Measurements from ENCODE around the gene SYTL2.

The SYTL2 gene

DNA sequence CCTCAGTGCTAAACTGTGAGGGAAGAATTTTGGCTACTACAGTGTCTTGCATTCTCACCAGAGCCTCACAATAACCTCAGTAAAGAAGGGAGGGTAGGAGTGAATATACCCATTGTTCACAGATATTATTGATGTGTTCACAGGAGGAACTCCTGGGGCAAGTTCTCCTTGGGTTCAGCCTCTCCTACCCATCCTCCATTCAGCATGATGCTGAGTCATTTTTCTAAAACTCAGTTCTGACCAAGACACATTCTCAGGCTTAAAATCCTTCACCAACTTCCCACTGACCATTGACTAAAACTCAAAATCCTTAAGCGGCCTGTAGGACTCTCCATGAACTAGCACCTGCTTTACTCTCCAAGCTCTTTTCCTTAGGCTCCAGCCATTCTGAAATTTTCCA is 48.7 kb downstream of the SYTL2 start:
- no peak for DNase-seq

DNA sequence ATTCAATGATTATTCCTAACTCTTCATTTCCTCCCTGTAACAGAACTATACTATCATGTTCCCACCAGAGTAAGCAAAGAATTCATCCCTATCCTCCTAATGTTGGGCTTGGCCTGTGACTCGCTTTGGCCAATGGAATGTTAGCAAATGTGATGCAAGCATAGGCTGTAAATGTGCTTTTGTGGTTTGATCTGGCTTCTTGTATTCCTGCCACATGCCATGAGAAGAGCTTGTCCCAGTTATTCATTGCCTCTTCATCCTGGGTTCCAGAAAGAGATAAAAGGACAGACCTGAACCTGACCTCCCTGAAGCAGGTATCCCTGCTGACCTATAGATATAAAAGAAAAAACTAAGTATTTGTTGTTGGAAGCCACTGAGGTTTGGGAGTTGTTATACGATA is 51.0 kb downstream of the SYTL2 start:
- DNase-seq = no peak

DNA sequence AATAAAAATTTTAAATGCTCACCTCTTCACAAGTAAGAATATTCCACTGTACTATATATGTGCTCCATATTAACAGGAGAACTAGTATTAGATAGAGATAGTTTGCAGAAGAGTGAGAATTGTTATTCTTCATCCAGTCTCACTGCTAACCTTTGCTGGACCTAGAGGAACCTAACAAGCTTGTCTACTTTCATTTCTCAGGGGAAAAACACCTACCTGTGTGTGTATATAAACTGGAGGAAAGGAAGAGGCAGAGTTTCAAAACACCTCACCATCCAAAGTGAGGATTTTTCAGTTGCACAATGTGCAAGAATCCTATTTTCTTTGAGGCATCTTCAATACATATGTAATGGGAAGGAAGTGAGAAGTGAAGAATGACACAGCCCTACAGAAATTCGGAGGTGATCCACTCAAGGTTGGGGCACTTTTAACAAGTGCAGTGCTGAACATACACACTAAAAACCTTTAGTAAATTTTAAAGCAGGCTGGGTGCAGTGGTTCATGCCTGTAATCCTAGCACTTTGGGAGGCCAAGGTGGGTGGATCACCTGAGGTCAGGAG is 52.4 kb downstream of the SYTL2 start:
- no peak for DNase-seq

DNA sequence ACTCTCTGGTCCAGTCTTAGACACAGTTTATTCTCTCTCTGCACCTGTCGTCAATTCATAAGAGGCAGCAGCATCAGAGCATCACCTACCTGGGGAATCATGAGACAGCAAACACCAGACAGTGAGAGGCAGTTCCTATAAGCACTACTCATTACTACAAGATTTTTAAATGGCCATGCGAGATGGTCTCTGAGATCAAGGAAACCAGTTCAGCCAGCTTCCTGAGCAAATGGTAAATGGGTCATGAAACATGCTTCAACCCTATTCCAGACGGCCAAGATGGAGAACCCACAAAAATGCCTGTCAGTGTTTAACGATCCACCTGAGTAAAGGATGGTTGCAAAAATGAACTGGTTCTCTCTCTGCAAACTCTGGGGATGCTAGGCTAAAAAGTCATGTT is 52.9 kb downstream of the SYTL2 start:
- no peak for DNase-seq

DNA sequence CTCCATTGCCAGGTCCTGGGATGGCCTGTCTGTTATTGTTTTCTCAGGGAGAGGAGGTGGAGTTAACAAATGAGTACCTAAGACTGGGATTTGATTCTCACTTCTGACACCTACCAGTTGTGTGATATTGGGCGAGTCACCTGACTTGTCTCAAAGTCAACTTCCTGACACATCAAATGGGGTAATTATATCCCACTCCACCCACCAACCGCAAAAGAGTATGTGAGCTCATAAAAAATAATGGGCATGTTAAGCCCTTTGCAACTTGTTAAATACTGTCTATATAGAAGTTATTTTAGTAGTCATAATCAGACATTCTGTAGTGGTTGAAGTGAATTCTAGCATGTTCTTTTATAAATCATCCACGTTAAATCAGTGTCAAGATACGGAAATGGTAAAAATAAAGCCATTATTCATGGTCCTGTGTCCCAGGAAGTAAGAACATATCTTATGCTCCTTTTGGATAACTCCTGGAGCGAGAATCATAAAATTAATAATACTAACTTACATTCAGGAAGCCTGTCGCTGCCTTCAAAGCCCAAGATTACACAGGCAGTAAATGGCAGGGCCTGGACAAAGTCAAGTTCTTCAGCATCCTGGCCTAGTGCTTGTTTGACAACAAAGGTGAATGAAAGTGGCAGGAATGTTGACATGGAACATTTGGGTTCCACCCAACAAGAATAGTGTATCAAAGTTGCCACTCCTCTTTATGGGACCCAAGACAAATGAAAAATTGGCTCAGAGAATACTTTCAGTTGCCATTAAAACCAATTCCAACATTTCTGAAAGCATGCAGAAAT is 54.3 kb downstream of the SYTL2 start:
- no peak for DNase-seq

DNA sequence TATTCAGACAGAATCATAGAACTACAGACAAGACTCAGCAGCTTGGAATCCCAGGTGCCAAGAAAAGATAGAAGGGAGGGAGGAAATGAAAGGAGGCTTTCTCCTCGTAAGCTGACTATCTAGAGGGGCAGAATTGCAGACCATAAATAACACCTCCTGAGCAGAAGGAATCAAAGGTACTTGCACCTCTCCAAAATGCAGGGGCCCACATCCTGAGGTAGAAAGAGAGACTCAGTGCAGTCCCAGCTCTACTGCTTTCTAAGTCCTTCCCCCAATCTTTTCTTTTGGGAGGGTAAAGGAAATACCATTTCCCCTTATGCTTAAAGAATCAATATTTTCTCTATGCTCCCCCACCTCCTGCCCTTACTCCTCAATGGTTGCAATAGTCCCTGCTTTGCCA is 55.2 kb downstream of the SYTL2 start:
- DNase-seq = no peak

DNA sequence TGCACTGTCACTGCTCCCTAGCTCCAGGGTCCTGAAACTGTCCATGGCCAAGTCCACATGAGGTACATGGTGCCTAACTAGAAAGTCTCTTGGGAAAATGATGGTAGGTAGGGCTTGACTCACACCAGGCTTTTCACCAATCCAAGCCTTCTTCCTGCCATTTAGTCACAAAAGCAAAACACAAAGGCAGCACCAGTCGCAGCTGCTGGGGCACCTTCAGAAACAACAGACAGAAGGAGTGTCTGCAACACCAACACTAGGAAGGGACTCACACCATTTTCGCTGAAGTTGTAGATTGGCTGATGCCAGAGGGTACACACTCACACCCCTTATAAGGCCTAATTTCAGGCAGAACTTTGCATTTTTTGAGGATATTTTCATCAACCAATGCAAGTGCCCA is 55.7 kb downstream of the SYTL2 start:
- DNase-seq = no peak

DNA sequence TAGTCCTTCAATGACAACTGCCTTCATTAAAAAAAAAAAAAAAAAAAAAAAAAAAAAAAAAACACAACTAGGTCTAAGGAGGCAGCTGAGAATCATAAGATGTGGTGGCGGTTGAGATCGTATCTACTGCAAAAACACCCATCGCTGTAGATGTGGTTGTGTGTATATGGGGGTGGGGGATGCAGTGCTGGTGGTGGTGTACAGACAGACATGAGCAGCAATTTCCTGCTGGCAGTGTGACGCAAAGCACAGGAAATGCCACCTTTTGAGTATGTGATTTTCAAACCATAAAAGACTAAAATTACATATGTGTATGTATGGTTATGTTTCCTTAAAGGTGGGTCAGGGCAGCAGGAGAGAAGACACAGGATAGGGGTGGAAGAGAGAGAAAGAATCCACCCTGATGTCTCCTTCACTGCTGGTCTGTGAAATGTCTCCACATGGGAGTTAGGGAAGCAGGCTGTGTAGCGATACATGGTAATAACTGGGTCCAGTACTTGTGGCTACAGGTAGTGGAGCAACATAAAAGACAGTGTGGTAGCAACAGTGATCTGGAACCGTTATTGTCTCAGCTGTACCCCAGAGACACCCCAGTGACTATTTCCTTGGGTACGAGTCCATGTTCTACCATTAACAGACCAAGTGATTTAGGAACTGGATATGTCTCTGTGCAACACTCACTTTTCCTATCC is 57.9 kb downstream of the SYTL2 start:
- no peak for DNase-seq

DNA sequence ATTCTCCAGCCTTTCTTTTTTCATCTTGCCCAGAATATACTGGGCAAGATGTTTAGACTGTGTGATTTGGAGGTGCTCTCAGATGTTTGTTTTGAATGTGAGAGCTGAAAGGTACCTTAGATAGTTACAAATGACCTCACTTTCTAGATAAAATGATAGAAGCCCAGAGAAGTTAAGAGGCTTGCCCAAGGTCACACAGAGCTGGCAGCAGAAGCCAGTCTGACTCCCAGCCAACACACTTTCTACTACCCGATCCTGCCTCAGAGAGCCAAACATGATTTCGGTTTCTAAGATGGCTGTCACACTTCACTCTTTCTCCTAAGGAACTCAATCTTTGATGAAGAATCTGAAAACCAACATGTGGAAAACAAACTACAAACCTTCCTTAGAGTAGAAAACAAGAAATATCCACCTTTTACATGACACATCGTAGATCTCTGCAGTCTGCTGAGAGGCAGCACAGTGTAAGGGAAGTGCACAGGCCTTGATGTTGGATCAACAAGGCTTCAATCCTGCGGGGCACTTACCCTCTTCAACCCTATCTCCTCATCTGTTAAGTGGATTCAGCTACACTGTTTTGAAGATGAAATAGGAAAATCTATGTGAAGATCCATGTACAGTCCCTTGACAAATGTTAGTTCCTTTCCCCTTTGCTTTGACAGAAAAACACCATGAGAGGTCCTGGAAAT is 58.6 kb downstream of the SYTL2 start:
- DNase-seq = no peak

DNA sequence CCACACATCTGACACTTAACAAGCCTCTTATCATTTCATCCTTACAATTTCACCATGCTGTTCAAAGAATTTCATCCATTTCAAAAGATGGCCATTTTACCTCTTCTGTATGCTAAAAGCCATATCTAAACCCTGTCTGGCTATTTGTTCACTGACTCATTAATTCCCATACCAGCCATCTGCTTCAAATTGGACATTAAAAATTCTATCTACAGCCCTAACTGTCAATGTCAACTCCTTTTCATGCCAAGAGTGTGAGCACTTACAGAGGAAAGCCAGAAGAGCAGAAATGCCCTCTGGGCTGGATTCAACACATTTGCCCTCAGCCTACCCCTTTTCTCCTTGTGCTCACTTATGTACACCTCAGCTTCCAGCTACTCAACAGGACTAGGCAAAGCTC is 59.2 kb downstream of the SYTL2 start:
- DNase-seq = no peak

DNA sequence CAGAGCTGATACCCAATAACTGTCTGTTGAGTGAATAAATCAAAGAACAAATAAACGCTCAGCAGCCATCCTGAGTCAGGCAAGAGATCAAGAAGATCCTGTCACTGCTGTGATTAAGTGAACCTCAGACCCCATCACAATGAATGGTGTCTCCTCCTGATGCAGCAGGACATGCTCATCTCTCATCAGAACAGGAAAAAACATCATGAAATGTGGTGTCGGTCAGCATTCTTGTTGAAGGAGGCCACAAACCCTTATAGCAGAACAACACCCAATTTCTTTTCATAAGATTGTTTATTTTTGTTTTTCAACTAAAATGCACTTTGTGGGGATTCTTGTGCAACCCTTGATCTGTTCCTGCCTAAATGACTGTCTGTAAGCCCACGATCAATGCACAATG is 60.3 kb downstream of the SYTL2 start:
- no peak for DNase-seq

DNA sequence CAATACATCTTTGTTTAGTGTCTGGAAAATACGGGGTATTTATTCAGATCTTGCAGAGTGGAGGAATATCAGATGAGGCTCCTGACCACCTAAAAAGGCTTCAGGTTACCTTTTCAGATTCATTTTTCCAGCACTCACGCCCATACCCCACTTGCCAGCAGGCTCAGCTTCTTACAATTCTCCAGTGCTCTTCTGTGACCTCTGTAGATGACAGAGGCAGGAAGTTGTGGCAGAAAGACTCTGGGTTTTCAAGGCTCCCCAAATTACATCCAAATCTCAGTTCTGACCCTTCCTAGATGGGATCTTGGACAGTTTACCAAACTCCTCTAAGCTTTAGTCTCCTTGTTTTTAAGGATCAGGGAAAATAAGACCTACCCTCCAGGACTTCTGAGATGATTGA is 61.1 kb downstream of the SYTL2 start:
- no peak for DNase-seq

DNA sequence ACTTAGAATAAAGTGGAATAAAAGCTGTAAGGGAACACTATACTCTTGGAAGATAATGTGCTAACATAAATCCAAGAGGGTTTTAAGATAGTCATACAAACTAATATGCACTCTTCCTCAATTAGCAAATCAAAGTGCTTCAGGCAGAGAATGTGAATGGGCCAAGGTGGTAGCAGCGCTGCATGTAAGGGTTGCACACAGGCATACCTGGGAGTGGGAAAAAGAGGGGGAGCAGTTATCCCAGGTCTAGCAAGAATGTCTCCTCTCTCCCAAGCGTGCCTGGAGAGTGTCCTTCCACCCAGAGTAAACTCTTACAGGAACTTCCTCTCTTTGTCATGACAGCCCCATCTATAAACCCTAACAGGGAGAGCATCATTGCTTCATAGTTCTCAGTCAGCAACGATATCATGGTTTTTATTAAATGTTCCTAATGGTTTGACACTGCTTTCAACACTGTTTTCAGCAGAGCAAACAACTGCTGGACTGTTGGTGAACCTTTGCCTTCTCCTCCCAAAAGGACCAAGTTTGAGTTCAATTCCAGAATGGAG is 61.6 kb downstream of the SYTL2 start:
- DNase-seq = no peak

DNA sequence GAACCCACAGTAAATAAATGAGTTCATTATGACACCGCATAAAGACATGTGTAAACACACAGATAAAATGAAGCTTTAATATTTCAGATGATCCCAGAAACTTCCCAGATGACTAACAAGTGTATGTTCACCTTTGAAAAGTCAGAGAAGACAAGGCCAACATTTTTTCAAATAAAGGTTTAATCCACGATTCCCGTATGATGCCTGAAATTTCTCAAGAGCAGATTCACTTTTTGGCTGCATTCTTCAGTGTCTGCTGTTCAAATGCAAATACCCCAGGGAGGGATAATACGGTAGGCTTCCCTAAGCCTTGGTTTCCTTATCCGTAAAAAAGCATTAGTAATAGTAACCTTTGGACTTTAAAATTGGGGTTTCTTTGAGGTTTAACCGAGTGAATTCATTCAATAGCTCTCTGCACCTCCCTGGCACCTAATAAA is 62.5 kb downstream of the SYTL2 start:
- DNase-seq = no peak

DNA sequence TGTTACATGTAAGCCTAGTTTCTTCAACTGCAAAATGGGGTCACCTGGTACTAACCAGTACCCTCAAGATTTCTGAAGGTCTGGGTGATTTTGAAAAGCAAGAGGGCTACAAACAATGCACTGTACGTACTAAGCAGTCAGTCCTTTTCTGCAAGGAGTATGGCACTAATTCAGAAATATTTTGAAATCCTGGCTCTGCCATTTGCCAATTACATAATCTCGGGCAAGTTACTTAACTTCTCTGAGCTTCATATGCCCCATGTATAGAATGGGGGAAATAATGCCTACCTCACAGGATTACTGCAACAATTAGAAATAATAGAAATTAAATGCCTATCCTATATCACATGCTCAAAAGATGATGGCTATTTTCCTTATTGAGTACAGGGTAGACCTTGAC is 64.3 kb downstream of the SYTL2 start:
- no peak for DNase-seq

DNA sequence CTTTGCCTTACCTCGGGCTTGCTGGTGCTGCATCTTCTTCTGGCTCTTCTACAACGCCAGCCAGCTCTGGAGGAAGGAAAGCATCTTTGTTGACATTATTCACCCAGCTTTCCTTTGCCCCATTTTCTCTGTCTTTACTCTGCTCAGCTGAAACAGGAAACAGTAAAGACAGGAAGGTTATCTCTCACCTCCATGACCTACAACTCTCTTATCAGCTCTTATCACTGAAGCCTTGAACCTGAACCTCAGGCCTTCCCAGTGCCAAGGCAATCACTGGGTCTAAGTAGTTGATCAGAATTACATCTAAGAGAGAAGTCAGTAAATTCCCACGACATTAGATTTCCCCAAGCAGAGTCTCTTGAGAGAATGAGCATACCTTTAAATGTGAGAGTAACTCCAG is 65.3 kb downstream of the SYTL2 start:
- DNase-seq = no peak

DNA sequence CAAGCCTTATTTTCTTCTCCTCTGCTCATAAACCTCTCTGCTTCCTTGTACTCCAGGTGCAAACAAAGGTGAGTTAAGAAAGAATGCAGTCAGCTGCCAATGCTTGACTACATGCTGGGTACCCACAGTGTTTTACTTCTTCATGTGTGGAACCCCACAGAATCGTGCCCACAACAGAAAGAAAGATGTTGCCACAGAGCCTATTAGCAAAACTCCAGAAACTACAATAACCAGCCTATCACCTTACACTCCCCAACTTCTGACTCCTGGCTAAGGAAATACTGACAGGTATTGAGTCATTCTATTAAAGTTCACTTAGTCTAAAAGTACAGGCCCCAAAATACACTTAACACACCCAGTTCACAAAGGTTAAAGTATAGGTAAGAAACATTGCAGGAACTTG is 68.1 kb downstream of the SYTL2 start:
- no peak for DNase-seq

DNA sequence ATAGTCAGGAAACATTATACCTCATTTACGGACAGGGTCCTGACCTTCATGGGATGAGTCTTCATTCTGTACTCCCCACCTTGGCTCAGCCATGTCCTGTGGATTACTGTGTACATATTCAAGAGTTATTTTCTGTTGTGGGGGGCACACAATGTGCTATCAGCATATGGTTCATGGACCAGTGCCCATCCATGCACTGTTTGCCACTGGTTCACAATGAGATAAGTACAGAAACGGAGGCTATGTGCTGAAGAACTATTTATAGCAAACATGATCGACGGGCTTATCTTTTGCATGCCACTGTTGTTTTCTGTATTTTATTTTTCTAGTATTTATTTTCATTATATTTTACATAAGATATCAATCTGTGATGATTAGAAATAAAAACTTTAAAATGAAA is 68.6 kb downstream of the SYTL2 start:
- DNase-seq = no peak

DNA sequence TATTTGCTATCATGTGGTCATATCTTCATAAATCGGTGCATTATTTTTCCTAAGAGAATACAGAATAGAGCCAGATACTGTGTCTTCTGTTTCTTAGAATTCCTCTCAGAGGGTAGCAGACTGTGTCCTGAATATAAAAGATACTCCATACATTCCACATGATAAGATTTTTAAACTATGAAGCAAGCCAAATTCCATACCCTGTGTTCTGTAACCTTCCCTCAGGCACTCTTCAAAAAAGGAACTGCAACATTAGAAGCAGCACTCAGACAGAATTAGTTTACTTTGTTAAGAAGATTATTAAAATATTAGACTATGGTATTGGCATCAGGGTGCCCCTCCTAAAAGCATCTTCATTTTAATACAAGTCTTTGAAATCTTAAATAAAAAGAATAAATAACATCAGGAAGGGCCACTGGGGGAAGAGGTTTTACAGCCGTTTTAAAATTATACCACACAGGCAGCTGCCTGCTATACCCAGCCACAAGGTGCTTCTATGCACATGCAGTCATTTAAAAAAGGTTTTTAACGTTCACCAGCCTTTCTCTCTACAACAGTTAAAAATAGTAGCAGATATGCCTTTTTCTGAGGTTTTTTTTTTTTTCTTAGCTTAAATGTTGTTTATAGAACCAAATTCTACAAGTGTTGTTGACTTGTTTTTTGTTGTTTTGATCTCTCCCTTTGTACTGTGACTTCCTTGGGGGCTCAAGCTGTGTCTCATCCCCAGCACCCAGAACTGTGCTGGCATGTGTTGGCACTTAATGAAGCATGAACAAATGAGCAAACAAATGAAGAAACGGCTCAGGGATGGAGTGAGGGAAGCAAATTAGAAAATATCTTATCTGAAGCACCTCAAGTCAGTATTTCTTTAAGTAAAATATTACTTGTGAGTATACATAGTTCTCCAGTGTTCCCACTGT is 70.2 kb downstream of the SYTL2 start:
- no peak for DNase-seq

DNA sequence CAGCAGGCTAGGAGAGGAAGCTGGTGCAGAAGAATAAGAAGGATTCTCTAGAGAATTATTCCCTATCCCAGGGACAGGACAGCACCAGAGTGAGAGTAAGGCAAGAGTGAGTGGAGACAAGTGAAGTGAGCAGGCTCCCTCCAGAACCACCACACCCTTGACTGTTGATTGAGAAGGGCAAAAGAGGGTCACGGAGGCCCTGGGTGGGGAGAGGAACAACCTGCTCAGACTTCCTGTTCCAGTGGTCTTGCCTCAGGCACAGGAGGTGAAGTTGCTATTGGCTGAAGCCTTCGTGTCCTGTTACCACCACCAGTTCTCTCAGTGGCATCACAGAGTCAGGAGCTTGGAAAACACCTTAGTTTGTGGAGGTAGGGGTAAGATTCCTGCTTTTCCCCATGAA is 73.2 kb downstream of the SYTL2 start:
- DNase-seq = no peak

DNA sequence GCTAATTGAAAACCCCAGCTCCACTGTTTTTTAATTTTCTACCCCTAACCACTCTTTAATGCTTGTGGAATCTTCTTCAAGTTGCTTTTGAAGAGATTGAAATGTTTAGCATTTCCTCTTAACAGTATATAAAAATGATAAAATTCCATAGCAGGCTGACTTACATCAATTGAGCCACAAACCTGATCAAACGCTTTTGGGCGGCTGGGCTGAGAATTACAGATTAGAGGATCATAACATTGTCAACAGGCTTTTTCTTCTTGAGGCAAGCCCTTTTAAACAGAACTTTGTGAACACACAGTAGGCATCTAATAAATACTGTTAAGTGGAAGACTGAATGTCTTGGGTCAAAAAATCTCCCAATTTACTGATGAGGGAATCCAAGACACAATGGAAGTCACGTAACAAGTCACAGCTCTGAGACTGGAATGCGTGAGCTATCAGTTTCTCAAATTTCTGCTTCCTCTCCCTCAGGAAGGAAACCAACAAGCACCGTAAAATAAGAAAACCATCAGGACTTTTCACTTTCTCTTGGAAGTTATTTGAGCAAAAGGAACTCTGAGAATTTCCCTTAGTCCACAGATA is 75.0 kb downstream of the SYTL2 start:
- no peak for DNase-seq

DNA sequence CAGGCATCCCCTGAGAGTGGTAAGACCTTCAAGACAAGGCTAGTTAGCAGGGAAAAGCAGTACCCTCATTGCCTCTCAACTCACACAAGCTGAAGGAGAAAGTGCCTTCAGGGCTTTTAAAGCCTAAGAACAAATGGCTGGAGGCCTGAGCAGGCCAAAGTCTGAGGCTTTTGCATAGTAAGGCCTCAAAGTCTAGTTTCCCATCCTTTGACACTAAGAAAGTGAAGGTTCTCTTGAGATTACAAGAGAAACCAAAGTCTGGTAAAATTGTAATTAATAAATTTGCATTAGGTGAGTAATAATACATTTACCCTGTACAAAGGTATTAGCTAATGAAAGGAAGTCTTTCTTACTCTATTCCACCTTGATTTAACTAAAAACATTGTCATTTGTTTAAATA is 78.0 kb downstream of the SYTL2 start:
- DNase-seq = no peak
